Measurements from ENCODE around the gene TMEM204.

TMEM204 gene

GRCh38 chr16:1523581-1524245 is 9.8 kb upstream of the TMEM204 start:
- DNase-seq, result no peak

- no peak for DNase-seq
Observed at GRCh38 chr16:1524366-1524765, 9.1 kb upstream of the TMEM204 start.

GRCh38 chr16:1525871-1526607 is 7.4 kb upstream of the TMEM204 start:
- DNase-seq, result no peak

- DNase-seq, result no peak
Observed at GRCh38 chr16:1526608-1527555, 6.6 kb upstream of the TMEM204 start.

GRCh38 chr16:1527836-1528811 is 5.3 kb upstream of the TMEM204 start:
- no peak for DNase-seq

- DNase-seq, result no peak
Observed at GRCh38 chr16:1528921-1529537, 4.4 kb upstream of the TMEM204 start.

- no peak for DNase-seq
Observed at GRCh38 chr16:1530349-1530882, 3.0 kb upstream of the TMEM204 start.

GRCh38 chr16:1530883-1531637 is 2.4 kb upstream of the TMEM204 start:
- DNase-seq, result no peak

- DNase-seq, result no peak
Observed at GRCh38 chr16:1531638-1531910, 1.9 kb upstream of the TMEM204 start.

- peak in 1 of 14 donors; percentile 33 for DNase-seq
Observed at GRCh38 chr16:1532081-1532760, 1.2 kb upstream of the TMEM204 start.

- no peak for DNase-seq
Observed at GRCh38 chr16:1532771-1533170, 695 bp upstream of the TMEM204 start.

- no peak for DNase-seq
Observed at GRCh38 chr16:1534021-1535020, 855 bp downstream of the TMEM204 start.

- no peak for DNase-seq
Observed at GRCh38 chr16:1535391-1536291, 2.2 kb downstream of the TMEM204 start.

- DNase-seq, result no peak
Observed at GRCh38 chr16:1536601-1537000, 3.1 kb downstream of the TMEM204 start.

- DNase-seq, result no peak
Observed at GRCh38 chr16:1537138-1537577, 3.7 kb downstream of the TMEM204 start.

- no peak for DNase-seq
Observed at GRCh38 chr16:1537763-1538289, 4.4 kb downstream of the TMEM204 start.

All from C1 segment of cervical spinal cord (tissue), 14 donors.